Fibroblast of skin of left biceps (primary cell): Measurements from ENCODE around the gene CDH23.

Source experiments
- DNase-seq, 2 experiments: peaks; one replicate each; pipeline ENCODE4 v3.0.0-alpha.2; 2013; ENCODE audit warnings: low read depth in 2 of 2

Gene CDH23

DNA sequence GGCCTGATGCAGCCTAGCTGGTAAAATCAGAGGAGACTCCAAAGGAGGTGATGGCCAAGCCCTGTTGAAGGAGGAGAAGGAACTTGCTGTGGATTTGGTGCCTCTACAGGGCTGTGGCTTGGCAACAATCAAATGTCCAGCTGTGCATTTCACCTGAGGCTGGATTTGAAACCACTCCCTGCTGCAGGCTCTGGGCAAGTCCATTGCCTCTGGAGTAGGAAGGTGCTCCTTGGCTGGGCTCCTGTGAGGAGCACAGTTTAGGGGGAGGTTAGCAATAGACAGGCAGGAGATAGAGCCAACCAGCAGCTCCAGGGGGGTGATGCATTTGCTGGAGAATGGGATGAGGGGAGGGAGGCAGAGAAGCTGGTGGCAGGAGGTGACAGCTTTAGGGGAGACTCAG lies 26.5 kb downstream of the CDH23 start:
- no peak for DNase-seq

- DNase-seq: no peak
These were observed 27.2 kb downstream of the CDH23 start for GRCh38 chr10:71423901-71424300.

DNA sequence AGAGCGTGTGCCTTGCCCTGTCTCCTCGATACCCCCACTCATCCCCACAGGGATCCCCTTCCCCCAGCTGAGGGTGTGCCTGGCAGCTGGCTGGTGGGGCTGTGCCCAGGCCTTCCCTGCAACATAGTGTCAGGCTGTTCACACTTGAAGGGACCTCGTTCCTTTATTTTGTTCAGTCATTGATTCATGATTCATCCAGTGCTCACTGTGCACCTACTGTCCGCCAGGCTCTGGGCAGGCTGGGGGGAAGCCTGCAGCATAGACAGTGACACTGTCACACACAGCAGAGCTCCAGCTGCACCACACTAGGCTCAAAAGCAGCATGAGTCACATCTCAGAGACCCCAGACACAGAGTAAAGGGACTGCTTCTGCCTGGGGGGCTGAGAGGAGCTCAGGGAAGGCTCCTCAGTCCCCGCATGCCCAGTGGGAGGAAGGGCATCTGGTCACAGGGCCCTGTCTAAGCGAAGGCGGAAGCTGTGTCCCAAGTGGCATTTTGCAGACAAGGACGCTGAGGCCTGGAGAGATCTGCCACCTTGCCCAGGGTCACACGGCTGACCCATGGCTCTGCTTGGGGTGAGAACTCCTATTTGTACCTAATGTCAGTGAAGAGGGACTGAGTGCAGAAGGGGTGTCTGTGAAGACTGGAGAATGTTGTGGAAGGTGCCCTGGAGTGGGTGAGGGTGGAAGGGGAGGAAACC lies 27.9 kb downstream of the CDH23 start:
- DNase-seq: no peak

GRCh38 chr10:71426058-71426605 lies 29.4 kb downstream of the CDH23 start:
- no peak for DNase-seq

- DNase-seq: no peak
These were observed 30.5 kb downstream of the CDH23 start for GRCh38 chr10:71427246-71427645.

DNA sequence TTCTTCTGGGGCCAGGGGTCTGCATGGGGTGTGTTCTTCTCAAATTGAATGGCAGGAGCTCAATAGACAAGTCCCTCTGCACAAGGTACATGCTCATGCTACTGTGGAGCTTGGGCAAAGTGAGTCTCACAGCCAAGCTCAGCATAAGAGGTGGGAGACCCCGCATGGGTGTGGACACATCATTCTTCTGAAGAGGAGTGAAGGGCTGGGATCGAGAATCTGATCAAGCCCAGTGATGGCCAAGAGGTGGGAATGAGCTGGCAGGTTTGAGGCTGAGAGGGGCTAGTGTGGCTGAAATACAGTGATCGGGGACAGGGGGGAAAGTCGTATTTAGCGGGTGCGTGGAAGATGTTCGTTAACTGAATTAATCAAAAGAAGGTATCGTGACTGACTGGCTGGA lies 32.6 kb downstream of the CDH23 start:
- DNase-seq: no peak

DNA sequence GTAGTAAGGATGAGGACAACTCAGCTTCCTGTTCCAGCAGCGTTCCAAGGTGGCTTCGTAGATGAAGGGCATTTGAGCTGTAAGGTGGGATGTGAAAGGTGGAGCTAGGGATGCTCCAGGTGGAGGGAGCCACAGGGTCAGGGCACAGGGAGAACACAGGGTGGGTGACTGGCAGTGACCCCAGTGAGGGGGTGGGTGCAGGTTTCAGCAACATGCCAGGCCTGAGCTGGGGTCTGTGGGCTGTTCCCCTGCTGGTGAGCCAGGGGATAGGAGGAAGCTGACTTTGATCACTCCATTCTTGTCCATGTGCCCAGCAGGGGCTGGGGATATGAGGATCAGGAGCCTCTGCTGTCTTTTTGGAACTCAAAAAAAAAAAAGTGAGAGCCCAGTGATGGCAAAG lies 33.2 kb downstream of the CDH23 start:
- DNase-seq: no peak

DNA sequence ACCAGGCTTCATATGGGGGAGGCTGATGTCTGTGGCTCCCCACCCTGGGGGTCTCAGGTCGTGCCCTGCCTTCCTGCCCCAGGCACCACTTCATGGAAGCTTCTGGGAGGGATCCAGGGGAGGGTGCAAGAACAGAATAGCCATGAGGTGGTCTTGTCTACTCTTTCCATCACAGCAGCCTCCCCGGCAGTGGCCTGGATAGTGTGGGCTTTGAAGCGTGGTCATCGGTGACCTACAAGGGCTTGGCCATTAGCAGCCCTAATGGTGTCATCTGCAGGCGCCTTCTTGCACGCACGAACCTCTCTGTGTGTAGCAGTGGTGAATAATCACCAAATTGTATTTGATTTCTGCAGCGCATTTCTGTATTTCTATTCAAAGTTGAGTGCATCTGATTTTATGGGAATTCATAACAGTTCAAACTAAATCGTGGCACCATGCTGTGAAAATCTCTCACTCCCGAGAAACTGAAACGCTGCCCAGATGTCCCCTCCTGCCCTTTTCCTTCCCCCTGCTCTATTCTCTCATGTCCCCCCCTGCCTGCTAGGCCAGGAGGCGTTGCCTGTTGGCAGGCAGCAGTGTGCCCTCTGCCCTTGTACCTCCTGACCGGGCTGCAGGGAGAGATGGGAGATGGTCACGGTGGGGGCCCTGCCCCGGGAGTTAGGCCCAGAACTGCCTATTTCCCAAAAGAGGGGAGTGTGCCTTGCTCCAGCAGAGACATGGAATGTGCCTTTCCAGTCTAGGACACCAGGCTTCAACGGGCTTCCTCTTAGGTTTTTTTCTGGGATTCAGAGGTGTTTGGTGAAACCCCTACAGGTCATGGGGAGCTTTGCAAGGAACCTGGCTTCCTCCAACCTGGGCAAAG lies 34.8 kb downstream of the CDH23 start:
- DNase-seq: no peak

DNA sequence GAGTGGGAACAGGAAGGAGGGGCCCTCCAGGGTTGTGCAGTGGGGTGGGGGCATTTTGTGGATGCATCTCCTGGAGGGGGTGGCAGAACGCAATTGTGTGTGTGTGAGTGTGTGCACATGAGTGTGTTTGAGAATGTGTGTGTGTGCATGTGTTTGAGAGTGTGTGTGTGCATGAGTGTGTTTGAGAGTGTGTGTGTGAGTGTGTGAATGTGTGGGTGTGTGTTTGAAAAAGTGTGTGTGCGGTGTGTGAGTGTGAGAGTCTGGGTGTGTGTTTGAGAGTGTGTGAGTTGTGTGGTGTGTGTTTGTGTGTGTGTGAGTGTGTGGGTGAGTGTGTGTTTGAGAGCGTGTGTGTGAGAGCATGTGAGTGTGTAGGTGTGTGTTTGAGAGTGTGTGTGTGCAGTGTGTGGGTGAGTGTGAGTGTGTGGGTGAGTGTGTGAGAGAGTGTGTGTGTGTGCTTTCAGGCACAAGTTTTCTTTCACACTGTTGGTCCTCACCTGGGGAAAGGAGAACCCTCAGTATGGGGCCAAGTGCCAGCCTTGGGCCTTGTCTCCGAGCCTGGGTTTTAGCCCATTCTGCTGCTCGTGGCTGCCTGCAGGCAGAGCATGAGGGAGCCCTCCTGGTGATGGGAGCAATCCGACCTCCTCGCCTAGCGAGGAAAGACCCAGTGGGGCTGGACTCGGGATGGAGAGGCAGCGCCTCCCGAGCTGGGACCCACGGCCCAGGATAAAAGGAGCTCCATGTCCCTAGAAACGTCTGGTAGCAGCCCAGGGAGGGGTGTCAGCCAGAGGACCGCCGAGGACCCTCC lies 35.6 kb downstream of the CDH23 start:
- DNase-seq: no peak

- DNase-seq: no peak
These were observed 36.4 kb downstream of the CDH23 start for GRCh38 chr10:71432956-71433767.

DNA sequence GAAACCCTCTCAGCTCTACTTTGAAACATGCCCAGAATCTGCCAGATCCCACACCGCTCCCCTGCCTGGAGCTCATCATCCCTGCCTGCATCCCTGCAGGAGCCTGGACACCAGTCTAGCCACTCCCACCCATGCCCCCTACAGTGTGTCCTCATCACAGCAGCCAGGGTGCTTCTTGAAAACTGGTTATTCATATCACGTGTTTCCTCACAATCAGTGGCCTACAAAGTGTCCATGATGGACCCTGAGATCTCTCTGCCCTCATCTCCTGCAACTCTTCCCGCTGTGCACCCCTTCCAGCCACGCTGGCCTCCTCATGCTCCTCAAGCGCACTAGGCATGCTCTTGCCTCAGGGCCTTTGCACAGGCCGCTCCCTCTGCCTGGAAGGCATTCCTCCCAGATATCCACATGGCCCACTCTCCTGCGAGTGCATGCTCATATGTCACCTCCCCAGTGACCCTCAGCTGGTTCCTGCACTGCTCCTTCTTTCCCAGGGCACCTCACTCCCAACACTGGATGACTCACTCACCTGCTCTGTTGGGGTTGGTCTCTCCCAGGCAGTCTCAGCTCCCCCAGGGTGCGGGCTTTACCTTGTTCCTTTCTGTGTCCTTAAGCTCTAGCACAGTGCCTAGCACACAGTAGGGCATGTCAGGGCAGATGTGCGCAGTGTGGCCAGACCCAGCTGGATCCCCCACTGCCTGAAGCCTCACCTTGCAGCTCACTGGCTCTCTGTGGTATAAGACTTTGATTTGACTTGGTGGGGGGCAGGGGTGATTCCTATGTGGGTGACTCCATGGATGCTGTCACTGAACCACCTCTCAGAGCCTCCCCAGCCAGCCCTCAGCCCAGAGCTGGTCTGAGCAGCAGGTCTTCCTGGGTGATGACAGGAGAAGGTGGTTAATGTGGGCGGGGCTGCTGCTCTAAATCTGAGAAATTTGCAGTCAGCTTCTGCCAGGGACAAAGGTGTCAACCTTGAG lies 37.3 kb downstream of the CDH23 start:
- no peak for DNase-seq

DNA sequence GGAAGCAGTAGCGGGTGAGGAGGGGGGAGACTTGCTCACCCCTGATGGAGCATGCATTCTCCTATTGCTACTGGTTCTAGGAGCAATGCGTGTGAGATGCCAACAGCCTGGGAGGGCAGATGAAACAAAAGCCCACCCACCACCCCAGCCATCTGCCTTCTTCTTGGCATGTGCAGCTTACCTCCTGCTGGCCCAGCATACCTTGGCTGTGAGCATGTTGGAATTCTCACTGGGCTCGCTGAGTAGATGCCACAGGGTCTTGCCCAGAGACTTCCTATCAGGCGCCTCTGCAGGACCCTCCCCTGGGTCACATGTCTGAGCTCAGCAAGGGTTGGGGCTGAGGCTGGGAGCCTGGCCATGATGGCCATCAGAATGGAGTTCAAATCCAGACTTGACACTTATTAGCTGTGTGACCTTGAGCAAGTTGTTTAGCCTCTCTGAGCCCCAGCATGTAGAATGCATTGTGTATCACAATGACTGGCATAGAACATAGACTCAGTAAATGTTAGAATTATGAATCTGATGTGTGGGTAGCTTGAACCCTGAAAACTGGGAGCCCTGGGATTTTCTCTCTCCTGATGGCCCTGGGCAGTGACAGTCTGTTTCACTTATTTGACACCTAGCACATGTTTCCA lies 38.2 kb downstream of the CDH23 start:
- no peak for DNase-seq

DNA sequence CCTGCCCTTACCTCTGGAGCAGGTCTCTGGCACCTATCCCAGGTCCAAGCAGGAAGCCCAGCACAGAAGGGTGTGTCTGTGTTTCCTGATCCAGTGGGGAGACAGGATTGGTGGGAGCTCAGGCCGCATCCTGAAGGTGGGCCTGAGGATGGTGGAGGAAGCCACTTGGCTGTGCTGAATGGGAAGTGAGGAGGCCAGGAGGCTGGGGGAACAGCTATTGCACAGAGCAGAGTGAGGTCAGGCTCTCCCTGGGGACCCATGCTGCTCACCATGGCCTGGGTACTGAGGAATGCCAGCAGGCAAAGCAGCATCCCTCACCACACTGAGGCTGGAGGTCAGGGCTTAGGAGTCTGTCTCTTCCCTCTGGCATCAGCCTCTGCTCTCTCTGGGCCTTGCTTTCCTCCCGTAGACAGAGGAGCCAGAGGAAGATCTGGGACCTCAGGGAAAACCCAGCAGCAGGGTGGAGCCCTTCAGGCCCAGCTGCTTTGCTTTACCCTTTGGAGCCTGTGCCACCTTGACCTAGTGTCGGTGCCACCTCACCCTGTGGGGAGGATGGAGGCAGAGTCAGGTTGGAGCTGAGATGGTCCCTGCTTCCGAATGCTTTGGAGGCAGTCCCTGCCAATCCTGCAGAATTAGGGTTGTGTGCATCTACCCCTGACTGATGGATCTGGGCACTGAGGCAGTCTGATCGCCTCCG lies 39.0 kb downstream of the CDH23 start:
- DNase-seq: no peak

DNA sequence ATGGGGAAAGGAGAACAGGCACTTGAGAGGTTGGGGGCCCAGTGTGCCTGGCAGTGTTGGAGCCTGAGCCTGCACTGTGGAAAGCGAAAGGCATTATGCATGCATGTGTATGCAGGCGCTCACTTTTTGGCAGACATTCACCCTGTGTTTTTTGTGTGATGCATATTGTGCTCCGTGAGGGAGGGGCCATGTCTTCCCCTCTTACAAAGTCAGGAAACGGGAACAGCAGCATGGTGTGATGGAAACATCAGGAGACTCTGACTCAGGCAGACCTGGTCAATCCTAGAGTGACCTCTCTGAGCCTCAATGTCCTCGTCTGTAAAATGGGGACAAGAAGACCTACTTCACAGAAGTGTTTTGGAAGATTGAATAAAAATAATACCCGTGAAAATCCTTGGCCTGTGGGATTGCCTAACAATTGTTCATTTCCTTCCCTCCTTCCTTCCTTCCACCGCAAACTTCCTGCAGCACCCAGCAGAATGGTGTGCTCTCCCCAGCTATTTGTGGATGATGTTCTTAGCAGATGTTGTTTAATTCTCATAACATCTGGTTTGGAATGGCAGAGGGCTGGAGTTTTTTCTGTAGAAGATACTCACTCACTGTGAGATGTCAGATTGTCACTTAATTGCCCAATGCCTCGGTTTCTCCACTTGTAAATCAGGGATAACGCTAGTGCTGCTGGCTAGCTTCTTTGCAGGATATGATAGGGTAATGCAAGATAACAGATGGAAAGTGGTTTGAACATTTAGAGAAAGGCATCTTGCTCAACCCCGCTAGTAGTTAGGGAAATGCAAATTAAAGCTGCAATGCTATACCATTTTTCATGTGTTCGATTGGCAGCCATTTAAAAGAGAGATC lies 39.8 kb downstream of the CDH23 start:
- no peak for DNase-seq

GRCh38 chr10:71437537-71438092 lies 40.9 kb downstream of the CDH23 start:
- no peak for DNase-seq

DNA sequence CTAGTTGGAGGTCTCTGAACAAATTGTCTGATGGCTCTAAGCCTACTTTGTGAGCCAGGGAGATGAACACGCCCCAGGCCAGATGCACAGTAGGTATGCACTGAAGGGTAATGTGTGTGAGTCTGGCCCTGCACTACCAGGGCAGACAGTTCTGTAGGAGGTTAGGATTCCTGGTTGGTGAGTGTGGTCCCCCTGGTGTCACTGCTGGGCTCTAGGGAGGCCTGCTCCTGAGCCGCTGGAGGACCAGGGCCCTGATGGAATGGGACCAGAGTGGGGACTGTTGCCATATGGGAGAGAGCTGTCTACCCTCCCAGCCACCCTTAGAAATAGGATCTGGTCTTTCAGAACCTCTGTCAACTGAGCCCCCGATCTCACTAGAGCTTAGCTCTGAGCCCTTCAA lies 42.0 kb downstream of the CDH23 start:
- no peak for DNase-seq

- DNase-seq: no peak
These were observed 43.1 kb downstream of the CDH23 start for GRCh38 chr10:71439670-71440425.
